Fibroblast of the aortic adventitia (primary cell): ENCODE data around the gene ELAVL3. TPM values are rescaled to one million over a fixed set of nuclear protein-coding genes. Genes with fewer than 3 reads are reported as not detected.

Experiments used
- DNase-seq: peaks from one replicate; pipeline ENCODE4 v3.0.0-alpha.2; 2010; ENCODE audit warnings: low read depth
- H3K4me3 ChIP-seq: 2 replicates; pipeline ENCODE4 v1.5.1; 2011; ENCODE audit warnings: low read depth, mild to moderate bottlenecking, control low read depth, low read length, moderate library complexity
- total RNA-seq: library from RNA; depleted of rRNA; stranded (reverse); fragments of >200 nt; gene quantifications from 2 replicates; pipeline ENCODE4 v1.2.3, GENCODE V29; 2012; ENCODE audit warnings: low replicate concordance
- TF ChIP-seq, protein P1 (sequence below): IDR thresholded peaks from 2 replicates; pipeline ENCODE4 v1.5.1; 2011; ENCODE audit warnings: mild to moderate bottlenecking, low read length, control low read depth, inconsistent platforms; ENCODE audit not compliant: insufficient read depth

ELAVL3 gene
- total RNA-seq, 1 donor = 0.45 TPM

DNA sequence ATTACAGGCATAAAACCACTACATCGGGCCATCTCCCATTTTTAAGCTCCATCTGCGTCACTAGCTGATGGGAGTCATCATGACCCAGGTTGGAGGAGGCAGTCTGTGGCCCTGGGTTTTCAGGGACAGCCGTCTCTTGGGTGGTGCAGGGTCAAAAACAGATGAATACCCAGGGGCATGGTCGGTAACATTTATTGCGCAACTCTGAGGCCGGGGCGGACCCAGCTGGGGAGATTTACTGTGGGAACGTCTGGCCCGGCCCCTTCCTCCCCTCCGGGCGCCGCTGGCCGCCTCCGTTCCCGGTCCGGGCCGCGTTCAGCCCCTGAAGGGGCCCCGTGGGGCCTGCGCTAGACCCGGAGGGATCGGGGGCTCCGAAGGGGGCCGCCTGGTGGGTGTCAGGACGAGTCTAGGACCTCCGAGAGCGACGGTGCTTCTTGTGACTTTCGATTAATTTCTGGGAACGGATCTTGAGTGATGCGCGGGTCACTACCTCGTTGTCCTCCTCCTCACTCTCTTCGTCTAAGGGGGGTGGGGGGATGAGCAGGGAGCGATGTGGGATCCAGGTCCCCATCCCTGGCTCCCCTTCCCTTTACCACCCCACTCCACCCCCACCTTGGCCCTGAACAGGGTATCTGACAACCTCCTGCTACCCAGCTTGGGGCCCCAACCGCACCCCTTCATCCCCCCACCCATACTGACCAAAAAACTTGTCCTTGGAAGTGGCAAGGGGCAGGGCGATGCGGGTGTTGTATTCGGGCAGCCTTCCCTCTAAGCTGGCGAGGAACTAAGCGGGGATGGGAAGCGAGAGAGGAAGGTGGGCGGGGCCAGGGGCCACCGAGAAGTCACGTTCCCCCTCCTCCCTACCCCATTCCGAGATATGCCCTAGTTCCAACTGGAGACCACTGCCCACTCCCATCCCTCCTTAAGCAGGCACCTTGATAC is 60.1 kb downstream of the ELAVL3 start:
- peak; percentile 27 for DNase-seq

DNA sequence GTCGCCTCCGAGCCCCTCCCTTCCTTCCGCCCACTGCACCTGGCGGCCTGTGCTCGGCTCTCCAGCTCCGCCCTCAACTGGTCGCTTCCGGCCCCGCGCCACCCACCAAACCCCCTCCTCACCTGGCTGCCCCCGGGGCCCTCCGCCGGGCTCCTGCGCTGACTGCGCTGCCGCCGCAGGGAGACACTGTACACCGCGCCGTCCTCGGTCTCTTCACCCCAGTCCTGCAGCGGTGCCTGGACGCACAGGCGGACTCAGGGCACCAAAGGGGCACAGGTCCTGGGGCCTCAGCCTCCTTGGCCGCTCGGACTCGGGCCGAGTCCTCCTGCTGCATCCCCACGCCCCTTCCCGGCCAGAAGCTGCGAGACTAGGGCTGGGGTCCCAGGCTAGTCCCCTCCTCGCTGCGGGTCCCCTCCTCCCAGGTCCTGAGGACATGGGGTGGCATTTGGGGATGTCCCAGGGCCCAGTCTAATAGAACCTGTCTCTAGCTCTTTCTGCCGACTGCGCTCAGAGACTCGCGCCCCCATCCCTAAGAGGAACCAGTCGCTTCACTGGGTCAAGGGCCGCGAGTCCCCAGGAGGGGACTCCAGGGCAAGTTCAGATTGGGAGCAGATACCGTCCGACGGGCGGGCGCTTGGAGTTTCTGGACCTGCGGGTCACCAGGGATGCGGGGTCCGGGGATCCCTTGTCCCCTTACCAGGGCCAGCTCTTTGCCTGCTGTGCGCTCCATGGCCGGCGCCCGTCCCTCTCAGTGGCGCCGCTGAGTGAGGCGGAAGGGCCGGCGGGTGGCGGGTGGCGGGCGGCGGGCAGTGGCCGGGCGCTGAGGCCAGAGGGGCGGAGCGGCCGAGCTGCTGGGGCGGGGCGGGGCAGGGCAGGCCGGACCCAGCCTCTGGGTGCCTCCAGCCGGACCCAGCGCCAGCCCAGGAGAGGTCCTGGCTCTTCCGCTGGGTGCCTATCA is 62.0 kb downstream of the ELAVL3 start, which contains the start of gene RGL3:
TSS of gene RGL3 (minus strand) at position 766 of the 958 bp plus-strand sequence. CDS start at position 730, 36 bp downstream.
- no peak for DNase-seq
- TF ChIP-seq, protein P1, sequence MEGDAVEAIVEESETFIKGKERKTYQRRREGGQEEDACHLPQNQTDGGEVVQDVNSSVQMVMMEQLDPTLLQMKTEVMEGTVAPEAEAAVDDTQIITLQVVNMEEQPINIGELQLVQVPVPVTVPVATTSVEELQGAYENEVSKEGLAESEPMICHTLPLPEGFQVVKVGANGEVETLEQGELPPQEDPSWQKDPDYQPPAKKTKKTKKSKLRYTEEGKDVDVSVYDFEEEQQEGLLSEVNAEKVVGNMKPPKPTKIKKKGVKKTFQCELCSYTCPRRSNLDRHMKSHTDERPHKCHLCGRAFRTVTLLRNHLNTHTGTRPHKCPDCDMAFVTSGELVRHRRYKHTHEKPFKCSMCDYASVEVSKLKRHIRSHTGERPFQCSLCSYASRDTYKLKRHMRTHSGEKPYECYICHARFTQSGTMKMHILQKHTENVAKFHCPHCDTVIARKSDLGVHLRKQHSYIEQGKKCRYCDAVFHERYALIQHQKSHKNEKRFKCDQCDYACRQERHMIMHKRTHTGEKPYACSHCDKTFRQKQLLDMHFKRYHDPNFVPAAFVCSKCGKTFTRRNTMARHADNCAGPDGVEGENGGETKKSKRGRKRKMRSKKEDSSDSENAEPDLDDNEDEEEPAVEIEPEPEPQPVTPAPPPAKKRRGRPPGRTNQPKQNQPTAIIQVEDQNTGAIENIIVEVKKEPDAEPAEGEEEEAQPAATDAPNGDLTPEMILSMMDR = no peak
- H3K4me3 ChIP-seq = peak within 1 kb of the TSS; percentile 45

More for the DNA sequence above, 60.1 kb downstream of the ELAVL3 start:
- TF ChIP-seq, protein P1 = no peak
- H3K4me3 ChIP-seq = no peak overlapping the region

DNA sequence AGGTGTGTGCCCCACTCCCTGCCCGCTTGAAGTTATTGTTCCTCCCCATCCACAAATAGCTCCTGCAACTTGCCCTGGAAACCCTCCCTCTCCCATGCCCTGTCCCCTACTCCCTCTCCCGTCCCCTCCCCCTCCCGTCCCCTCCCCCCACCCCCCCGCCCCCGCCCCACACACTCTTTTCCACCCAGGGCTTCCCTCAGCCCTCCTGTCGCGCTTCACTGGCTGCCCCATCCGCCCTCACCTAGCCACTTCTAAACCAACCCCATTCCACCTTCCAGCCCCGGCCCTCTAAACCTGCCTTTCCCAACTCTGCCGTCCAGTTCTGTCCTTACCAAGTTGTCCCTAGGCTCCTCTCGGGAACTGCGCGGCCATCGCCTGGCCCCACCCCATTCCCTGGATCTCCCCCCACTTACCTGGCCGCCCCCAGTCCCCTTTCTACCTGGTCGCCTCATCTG is 62.7 kb downstream of the ELAVL3 start:
- H3K4me3 ChIP-seq = no peak overlapping the region
- DNase-seq = no peak
- TF ChIP-seq, protein P1 = no peak

DNA sequence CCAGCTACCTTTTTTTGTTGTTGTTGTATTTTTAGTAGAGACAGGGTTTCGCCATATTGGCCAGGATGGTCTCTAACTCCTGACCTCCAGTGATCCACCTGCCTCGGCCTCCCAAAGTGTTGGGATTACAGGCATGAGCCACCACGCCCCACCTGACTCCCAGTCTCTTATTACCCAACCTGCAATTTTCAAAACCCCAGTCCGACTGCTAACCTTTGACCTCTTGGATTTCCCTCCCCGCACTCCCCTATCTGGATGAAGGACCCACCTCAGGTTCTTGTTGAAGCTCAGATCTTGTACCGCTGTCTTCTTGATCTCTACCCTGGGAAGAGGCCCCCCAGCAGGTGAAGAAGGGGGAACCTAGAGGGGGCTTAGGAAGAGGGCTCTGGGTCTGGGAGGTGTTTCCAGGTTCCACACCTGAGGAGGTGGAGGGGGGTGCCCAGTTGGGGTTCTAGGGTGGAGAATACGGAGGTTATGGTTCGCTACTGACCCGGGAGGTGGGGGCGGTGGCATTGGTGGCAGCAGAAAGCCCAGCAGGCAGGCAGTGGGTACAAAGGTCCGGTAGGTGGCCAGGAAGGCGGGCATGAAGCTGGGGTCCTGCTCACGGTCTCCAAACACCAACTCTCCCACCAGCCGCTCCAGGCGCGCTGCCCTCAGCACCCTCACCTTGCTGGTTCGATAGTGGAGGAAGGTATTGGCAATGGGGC is 64.3 kb downstream of the ELAVL3 start:
- no peak overlapping the region for H3K4me3 ChIP-seq
- DNase-seq = no peak
- TF ChIP-seq, protein P1 = no peak

DNA sequence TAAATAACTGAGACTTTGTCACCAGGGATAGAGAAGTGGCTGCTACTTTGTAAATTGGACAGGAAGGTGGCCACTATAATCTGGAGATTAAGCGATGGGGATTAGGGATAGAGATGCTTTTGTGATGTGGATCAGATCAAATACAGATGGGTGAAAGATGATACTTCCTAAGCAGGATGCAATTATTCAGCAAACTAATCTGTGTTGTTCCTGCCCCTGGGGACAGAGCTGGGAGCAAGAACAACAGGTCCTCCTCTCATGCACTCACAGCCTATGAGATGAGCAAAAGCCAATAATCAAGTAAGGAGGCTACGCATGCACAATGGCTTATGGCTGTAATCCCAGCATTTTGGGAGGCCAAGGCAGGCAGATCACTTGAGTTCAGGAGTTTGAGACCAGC is 66.3 kb downstream of the ELAVL3 start:
- TF ChIP-seq, protein P1 = no peak
- DNase-seq = no peak
- no peak overlapping the region for H3K4me3 ChIP-seq

DNA sequence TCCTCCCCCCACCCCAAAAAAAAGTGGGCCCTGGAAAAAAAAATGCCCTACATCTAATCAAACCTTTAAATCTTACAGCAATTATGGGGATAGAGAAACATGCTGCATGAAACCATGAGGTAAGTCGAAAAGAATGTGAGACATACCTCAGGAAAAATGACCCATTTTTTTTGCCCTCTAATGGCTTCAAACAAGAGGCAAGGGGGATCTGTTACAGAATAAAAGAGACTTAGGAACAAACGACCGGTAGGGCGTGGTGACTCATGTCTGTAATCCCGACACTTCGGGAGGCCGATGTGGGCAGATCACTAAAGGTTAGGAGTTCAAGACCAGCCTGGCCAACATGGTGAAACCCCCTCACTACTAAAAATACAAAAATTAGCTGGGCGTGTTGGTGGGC is 70.2 kb downstream of the ELAVL3 start:
- DNase-seq = no peak
- TF ChIP-seq, protein P1 = no peak
- H3K4me3 ChIP-seq = no peak overlapping the region
